Fibroblast of skin of back (primary cell): Measurements from ENCODE around the gene CCDC148.

Experiments
- DNase-seq: peaks from one replicate; pipeline ENCODE4 v3.0.0-alpha.2; 2013

Gene CCDC148

GRCh38 chr2:158153270-158154015, 303.1 kb downstream of the CCDC148 start:
- DNase-seq, result no peak

DNA sequence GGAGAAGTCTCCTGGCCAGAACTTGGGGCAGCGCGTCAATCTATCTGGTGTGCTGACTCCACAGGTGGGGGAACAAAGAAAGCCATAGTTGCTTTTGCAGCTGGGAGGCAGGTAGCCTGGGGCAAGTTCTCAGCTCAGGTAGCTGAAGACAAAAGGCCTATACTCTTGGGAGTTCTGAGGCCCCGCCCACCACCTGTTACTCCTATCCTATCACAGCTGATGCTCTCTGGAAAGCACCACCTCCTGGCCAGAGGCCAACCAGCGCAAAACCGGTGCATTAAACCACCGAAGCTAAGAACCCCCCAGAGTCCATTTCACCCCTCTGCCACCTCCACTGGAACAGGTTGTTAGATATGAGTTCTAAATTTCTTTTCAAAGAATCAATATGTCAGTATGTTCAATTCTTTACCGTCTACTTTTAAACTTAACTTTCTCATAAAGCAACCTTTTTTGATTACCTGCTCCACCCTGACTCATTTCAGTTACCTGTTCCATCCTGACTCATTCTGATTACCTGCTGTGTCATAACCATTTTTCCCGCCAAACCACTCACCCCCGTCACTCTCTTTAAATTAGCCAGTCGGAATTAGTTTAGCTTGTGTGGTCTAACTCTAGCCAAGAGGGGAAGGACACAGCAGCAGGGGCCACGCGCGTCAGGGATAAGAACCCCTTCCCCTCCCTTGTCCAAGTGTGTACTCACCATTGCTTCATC, 311.5 kb downstream of the CCDC148 start:
- no peak for DNase-seq

DNA sequence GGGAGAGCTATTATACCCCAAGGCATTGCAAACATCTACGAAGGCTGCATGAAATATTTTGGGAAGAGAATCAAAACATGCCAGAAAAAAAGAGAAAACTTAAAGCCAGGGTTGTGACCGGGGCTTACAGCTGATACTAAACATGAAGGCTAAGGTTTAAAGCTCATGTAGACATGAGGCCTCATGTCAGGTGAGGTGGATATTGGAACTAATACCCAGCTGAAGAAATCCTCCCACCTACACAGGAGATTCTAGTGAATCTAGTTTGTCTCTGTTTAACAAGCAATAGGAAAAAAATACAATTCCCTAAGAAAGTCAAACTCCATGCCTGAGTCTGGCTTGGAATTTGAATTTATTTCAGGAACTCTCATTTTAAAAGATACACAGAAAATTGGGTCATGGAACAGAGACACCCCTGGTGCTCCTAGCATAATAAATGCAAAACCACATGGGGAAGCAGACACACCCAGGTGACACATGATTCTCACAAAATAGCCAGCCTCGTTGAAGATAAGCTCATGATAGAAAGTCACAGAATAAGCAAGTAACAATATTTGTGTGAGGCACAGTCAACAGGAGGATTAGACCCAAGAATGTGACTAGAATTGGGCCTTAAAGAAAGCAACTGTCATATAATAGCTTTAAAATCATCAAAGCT, 312.7 kb downstream of the CCDC148 start:
- DNase-seq, result no peak

DNA sequence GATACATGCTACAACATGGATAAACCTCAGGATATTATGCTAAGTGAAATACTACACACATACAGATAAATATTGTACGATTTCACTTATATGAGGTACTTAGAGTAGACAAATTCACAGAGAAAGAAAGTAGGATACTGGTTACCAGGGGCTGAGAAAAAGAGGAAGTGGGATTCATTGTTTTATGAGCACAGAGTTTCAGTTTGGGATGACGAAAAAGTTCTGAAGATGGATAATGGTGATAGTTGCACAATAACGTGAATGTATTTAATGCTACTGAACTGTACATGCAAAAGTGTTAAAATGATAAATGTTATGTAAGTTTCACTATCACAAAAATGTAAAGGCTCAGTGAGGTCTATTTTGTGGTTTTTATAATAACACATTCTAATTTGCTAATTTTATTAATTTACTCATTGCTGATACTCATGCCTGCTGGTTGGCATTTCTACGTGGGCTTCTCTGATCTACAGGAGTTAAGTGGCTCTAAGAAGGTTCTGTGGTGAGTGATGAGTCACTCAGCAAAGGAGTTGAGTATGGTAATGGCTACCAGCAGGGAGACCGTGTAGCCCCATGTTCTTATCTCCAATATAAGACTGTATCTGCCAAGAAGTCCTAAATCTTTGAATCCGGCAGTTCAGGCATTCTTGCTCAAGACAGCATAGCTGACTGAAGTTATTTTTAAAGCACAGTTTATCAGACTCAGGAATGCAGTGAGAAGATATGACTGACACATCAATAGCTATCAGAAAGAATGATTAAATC, 313.8 kb downstream of the CCDC148 start:
- DNase-seq, result peak; percentile 6

DNA sequence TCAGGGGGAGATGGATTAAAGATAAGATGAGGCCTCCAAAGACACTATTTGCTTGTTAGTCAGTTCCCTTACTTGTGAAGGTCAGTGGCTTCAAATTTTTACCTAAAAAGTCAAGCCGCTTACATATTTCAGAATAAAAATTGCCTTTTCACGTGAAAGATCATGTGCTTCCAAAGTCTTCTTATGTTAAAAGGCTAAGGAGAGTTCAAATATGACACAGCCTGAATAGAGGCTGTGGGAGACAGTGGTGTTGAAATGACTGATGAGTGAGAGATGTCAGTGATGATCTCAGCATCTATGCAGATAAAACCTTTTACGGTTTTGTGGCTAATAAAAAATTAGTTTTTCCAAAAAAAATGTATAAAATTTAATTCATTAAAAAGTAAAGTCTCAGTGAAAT, 314.4 kb downstream of the CCDC148 start:
- no peak for DNase-seq

GRCh38 chr2:158140201-158140600, 316.4 kb downstream of the CCDC148 start:
- no peak for DNase-seq

- peak; percentile 12 for DNase-seq
Measured at GRCh38 chr2:158138255-158138654, 318.3 kb downstream of the CCDC148 start.

GRCh38 chr2:158135096-158135495, 321.5 kb downstream of the CCDC148 start:
- no peak for DNase-seq

DNA sequence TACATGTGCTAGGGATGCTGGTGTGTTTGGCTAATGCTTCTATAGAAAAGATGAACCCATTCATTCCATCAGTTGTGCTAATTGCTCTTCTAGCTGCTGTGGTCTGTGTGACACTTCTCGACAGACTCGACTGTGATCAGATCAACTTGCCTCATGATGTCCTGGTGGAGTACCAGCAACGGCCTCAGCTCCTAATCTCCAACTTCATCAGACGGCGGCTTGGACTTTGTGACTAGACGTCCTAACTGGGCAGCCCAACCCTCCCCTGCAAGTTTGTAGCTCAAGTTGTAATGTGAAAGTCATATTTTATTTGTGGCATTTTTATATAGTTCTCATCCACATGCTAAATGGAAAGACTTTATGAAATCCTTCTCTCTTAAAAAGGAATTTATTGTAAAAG, 321.9 kb downstream of the CCDC148 start:
- no peak for DNase-seq

DNA sequence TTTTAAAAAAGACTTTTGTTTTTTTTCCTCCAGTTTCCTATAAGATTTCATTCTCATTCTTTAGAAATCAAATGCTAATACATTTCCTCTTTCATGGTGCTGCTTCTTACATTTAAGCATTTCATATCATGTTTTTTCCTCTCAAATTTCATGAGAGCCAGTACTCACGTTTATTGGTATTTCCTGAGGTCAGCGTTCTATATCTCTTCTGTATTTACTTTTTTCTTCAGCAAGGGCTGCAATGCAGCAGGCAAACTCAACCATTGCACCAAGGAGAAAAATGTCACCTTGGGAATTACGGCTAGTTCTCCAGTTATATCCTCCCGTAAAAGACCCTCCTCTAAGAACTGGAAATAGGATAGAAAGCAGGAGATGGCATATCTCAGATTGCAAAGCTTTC, 322.5 kb downstream of the CCDC148 start:
- no peak for DNase-seq

DNA sequence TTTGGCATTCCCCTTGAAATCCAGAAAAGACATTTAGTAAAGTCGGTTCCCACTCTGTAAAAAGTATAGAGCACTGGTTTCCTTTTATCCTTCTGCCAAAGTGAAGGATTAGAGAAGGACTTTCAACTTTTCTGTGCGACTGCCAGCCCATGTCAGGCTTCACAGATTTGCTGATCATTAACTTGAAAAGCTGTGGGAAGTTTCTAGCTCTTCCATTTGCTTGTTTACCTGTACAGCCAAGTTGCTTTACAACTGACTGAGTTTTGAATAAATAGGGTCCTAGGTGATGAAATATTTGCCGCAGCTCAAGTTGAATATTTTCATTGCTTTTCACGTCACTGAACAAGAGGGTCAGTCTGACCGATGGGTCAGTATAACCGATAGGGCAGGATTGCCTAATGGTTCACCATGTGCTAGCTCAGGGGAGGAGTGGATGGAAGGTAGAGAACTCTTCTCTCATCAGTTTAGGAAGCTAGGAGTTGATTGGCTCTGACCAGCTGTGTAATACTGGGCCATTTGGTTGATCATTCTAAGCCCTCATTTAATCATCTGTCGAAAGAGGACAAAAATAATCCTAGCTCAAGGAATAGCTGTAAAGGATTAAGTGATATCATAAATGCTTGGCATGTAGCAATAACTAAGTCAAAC, 324.5 kb downstream of the CCDC148 start:
- no peak for DNase-seq

DNA sequence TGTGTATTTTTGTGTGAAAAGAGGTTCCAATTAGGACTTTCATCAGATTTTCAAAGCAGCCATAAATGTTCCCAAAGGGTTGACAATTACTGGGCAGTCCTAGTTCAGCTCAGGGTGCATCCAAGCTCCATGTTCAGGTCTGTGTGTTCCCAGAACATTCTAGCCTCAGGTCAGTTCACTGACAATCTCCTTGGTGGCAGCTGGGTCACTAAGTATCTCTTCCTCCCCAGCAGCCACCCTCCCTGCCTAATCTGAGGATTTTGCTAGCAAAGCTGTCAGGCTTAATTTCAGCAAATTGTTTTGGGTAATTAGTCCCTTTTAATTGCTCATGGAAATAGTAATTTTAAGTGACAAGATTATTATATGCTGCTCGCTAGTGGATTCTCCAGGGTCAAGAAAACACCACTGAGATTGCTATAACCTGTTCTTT, 325.1 kb downstream of the CCDC148 start:
- no peak for DNase-seq

- no peak for DNase-seq
Measured at GRCh38 chr2:158130832-158131473, 325.6 kb downstream of the CCDC148 start.

GRCh38 chr2:158129037-158129436, 327.5 kb downstream of the CCDC148 start:
- no peak for DNase-seq

DNA sequence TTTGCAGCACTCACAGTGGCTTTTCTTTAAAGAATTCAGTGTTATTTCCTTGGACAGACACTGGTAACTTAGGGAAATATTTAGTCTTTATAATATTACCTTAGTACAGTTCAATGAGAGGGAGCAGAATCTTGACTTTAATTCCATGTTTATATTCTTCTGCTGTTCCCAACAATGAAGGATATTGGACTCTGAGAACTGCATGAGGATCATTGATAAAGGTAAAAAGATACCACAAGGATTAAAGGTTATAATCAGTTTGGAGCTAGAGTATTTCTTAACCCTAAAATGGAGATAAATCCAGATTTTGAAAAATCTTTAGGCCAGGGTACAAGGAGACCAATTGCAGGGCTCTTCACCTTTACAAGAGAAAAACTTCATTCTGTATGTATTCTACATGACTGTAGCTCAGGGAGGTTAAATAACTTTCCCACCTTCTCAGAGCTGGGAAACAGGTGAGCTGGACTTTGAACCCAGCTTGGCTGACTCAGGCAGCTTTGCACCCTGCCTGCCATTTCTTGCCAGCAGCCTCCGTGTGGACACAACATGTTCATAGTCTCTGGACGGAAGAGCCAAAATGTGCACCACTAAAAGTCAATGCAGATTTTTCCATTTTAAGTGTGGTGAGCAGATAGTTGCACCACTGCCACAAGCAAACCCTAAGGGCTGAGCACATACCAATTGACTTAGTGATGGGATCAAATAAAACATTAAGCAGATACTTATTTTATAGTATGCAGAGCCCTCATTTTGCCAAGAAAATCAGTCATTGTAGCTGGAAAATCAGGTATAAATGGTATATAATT, 328.2 kb downstream of the CCDC148 start:
- peak; percentile 2 for DNase-seq

DNA sequence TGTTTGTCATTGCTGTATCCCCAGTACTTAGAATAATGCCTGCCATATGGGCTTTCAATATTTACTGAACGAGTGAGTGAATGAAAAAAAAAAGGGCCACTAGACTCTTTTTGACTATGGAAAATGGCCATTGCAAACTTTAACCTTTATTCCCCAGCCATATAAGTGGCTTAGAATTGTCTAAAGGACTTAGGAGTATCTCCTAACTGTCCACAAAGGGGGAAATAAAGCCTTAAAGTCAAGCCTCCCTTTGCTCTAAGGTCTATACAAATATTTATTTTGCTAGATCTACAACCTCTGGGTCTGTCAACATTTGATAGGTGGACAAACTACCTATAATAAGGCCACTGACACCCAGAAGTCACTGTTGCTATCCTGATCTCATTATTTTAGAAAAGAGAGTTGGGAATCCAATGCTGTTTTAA, 329.2 kb downstream of the CCDC148 start:
- DNase-seq, result no peak

DNA sequence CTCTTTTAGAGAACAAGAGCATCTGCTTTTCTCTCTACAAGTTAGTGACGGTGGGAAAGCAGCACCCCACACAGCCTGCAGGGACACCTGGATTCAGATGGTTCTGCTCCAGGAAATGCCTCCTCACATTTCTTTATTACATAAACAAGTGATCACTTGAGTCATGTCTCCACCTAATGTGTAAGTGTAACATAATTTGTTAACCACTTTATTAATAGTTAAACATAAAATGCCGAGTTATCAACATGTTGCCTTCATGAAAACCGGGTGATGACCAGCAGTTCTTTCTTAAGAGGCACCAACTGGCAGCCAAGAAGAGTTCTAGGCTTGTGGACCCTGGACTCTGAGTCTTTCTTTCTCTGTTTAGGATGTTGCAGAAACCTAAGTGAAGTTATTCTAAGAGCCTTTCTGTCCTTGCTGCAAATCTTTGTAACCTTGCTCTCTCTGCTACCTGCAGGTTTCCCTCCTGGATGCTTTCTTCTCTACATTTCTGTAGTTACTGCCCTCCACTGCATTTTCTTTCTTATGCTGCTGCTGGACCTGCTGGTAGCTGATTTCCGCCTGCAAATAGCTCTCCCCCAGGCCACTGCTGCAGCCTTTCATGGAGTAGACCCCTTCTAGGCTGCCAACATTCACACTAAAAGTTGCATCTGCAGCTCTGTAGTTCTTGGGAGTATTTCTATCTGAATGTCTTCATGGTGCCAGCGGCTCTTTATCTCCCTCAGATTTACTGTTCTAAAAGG, 330.6 kb downstream of the CCDC148 start:
- DNase-seq, result no peak

DNA sequence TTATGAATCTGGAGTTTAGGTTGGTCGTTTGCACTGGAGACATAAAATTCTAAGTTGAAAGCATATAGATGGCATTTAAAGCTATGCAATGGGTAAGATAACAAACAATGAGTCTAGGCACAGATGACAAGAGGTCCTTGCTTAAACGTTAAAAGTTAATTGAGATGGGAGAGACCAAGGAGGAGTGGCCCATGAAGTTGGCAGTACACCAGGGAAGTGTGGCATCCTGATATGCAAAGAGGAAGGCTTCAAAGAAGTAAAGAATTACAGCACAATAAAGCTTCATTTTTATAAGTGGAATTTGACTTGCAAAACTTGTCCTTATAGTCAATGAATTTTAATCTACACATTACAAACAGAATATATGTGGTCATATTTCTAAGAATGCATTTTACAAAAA, 331.7 kb downstream of the CCDC148 start:
- no peak for DNase-seq
